GM19324 (cell line): ENCODE results near the gene XAF1.
"Not testable (repeated sequence)": the region's sequence is repeated elsewhere in the genome, so short reads cannot be mapped to it uniquely, and the experiment has no call there.

Source experiments
- ATAC-seq: cut with Tn5 transposase; IDR thresholded peaks from one replicate; pipeline ENCODE4 v1.9.1; 2021; ENCODE audit warnings: mild to moderate bottlenecking, moderate library complexity; ENCODE audit not compliant: unreplicated experiment, low FRiP score

The XAF1 gene, protein sequence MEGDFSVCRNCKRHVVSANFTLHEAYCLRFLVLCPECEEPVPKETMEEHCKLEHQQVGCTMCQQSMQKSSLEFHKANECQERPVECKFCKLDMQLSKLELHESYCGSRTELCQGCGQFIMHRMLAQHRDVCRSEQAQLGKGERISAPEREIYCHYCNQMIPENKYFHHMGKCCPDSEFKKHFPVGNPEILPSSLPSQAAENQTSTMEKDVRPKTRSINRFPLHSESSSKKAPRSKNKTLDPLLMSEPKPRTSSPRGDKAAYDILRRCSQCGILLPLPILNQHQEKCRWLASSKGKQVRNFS

DNA sequence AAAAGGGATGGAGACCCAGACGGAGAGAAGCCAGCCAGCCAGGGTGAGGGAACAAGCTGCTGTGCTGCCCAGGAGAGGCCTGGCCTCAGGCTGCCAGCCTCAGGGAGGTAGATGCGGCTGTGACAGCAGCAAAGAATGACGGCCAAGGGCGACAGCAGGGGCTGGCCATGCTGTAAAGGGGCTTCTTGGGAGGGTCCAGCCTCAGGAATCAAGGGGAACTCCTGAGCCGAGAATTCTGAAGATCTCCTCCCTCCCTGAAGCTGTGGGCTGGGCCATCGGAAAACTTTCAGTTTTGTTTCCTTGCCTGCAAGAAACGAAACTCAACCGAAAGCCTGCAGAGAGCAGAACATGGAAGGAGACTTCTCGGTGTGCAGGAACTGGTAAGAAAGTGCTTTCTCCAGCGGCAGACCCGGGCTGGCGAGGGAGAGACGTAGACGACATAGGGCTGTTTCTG is at the start of gene XAF1:
TSS of gene XAF1 (plus strand) at position 316 of the 454 bp plus-strand sequence. CDS start at position 349, 33 bp downstream.
- ATAC-seq = no peak

DNA sequence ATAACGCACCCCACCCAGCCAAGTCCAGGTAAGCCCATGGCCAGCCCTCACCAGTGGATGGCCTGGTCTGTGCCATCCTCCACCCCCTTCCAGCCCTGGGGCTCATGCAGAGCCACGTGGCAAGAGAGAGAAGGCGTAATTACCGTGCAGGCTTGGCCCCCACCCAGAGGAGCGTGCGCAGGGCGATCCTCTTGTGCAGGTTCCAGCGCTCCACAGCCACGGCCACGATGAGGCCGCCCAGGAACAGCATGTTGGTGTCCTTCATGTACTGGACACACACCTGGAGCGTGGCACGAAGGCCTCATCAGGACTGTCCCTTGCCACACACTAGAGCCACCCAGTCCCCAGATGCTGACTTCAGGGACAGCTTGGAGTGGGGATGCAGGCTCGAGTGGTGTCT is 49.3 kb upstream of the XAF1 start:
- ATAC-seq = no peak

DNA sequence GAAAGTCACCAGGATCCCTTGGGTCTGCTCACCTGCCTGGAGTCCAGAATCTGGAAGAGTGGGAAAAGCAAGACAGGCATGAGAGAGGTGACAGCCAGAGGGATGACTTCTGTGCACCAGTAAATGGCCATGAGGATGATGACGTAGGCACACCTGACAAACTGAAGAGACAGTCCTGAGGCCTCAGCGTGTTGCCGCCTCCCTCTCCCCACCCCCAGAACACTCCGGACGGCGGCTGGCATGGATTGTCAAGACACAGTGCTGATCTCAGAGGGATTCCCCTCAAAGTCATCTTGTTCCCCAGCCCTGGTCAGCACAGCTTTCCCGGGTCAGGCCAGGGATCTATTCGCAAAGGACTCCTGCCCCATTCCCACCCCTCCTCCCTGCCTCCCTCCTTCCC is 48.9 kb upstream of the XAF1 start:
- no peak for ATAC-seq

DNA sequence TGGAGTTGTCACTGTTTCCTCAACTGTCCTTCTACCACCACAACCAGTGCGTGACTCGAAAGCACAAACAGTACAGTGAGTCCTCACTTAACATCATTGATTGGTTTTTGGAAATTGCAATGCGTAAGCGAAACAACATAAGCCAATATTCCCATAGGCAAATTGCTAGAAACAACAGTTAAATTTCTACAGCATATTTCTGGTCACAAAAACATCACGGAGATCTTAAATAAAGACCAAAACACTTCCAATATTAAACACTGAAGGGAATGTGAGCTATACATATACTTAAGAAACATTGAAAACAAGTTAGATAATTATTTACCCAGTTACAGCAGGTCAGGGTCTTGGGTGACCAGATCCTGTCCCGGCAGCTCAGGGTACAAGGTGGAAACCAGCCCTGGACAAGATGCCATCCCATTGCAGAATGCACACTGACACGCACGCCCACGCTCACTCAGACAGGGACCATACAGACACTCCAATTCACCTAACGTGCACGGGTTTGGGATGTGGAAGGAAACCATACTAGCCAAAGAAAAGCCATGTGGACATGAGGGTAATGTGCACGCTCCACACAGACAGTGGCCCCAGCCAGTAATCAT is 47.4 kb upstream of the XAF1 start:
- ATAC-seq = no peak

DNA sequence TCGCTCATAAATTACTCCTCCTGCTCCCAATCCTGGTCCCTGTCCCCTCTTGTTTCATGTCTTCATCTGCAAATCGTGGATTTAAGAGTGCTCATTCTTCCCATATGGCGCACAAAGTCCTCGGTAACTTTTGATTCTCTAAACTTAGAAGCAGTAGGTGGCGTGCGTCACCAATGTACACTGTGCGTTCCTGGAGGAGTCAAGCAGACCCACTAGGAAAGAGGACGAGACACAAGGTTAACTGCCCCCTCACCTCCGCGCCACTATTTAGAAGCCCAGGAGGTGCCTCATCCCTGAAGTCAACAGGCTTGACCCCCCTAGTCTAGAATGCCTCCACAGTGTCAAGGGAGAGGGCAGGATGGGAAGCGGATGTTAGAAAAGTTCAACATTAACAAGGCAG is 45.5 kb upstream of the XAF1 start:
- ATAC-seq = no peak

DNA sequence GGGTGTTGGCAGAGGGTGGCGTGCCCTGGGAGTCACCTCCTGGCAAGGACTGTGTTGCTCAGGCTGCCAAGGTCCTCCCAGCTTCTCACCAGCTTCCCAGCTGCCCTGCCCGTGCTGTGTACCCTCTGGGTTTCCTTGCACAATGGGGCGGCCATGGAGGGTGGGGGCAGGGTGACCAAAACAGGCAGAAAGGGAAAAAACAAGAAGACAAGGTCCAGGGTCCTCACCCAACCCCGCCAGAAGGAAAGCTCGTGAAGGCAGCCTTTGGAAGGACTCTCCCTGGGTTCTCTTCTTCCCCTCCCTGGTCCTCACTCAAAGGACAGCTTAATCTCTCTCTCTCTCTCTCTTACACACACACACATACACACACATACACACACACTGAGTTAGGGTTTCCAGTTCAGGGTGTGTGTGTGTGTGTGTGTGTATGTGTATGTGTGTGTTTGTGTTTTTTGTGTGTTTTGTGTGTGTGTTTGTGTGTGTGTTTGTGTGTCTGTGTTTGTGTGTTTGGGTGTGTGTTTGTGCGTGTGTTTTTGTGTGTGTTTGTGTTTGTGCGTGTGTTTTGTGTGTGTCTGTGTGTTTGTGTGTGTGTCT is 44.7 kb upstream of the XAF1 start:
- no peak for ATAC-seq

DNA sequence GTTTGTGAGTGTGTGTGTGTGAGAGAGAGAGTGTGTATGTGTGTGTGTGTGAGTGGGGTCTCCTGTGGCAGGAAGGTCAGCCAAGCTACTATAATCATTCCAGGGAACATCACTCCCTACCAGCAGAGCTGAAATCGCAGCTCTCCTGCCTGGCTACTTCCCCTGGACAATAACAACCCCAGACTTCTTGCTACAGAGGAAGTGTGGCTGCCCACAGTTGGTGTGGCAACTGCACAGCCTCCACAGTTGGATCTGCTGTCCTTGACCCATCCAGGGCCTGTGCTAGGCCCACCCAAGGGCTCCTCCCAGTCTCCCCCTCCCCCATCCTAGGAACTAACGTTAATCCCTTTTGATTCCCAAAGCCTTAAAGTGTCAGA is 44.2 kb upstream of the XAF1 start:
- no peak for ATAC-seq

DNA sequence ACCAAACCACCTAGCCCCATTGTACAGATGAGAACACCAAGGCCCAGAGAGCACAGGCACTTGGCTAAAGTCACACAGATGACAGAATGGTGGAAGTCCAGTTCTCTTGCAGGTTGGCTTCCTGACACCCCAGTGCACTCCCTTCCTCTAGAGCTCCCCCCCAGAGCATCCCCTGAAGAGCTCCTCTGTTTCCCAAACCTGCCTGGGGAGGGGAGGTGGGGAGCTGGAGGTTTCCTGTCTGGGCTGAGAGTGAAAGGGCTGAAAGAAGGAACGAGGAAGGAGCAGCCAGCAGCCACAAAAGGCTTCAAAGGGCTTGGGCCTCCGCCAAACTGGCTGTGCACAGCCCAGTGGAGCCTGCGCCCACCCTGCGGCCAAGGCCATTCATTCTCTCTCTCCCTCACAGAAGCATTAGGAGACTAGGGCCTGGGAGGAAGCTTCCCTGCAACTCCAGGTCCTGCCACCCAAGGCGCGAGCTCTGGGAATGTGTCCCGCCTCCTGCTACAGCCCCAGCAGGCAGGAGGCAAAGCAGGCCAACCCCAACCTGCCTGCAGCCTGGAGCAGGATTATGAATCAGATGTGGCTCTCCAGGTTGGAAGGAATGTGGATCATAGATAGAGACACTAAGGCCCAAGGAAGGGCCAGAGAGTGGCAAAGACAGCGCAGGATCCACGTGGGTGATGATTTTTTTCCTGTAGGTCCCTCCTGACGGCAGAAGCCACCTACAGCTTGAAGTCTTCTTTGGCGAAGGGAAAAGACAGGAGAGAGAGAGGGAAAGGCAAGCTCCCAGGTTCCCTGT is 43.6 kb upstream of the XAF1 start:
- ATAC-seq = no peak

DNA sequence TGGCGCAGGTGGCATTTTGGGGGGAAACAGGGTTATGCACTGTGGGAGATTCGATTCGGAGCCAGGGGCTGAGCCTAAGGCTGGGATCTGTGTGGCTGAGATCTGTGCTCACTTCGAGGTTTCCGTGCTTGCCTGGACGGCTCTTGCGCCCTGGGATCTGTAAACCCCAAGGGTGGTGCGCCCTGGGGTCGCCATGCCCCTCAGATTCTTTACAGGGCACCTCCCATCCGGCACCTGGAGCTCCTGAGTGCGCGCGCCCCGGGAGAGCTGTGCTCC is 43.1 kb upstream of the XAF1 start:
- ATAC-seq = no peak

DNA sequence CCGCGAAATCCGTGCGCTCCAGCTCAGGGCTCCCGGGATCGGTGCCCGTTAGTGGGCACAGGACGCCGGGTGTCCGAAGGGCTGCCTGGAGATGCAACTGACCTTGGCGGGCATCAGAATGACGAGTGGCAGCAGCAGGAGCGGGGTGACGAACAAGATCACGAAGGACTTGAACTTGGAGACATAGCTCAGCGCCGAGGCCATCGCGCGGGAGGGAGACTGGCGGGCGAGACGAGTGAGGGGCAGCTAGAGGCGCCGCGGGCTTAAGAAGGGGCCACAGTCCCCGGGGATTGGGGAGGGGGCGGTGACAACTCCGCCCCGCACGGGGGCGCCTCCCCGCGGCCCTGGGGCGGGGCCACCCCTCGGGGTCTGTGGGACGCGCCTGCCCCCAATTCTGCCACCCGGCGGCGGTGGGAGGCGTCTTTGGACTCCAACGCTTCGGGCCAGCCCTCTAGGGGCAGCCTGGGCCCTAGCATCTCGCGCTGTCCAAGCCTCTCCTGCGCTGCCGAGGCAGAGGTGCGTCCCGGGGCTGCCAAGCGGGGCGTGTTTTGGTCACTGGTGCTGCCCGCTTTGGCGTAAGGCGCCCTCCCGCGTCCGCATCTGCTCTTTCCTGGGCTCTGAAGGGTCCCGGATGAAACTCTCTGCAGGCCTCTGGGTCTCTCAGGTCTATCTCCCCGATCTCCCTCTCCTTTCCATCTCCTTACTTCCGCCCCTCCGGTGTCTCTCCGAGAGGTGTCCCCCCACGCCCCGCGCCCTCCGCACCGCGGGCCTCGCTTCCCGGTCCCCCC is 42.5 kb upstream of the XAF1 start, which contains the start of gene SLC13A5:
TSS of gene SLC13A5 (minus strand) at position 240 of the 788 bp plus-strand sequence. CDS start at position 204, 36 bp downstream.
- ATAC-seq = no peak

DNA sequence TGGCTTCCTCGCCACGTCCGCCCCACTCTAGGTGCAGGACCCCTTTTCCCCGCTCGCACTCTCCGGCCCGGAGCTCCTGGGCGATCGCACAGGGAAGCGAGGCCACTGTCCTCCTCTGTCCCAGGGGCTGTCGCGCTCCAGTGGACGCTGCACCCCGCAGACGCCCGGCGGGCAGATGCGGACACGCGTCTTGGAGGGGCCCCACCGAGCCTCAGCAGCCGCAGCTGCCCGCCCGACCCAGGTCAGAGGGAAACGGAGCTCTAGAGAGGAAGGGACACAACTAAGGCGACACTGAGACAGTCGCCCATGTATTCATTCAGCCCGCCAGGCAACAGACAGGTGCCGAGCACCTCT is 42.0 kb upstream of the XAF1 start:
- ATAC-seq = no peak

DNA sequence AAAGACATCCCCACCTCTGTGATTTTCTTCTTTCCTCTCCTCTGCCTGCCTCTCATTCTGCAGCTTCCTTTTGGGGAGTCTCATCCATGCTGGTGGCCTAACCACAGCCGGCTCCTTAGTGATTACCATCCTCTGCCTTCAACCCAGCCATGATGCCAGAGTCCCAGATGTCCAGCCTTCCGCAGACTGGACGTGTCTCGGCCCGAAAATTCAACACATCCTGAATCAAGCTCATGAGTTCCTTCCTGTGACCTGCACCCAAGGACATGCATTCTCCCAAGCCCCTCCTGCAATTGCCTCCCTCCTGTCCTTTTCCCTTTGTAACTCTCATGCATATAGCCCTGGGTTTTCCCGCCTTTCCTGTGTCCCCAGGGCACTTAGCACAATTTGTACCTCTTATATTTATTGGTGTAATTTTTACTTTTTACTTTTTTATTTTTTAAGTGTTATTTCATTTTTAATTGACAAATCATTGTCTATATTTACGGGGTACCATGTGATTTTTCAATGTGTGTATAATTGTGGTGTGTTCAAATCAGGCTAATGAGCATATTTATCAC is 41.5 kb upstream of the XAF1 start:
- ATAC-seq = no peak

DNA sequence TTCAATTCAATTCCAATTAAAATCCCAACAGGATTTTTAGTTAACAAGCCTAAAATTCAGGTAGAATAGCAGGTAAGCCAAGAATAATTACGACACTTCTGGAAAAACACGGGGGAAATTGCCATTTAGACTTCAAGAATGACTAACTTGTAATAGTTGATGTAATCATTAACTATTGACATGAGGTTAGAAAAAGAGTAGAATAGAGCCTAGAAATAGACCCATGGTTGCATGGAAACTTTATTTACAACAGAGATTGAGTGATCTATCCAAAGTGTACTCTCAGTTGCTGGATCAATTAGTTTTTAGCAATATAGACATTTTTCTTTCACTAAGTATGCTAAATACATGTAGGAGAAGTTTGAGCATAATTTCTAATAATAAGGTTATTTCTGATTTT is 39.1 kb upstream of the XAF1 start:
- ATAC-seq = no peak

DNA sequence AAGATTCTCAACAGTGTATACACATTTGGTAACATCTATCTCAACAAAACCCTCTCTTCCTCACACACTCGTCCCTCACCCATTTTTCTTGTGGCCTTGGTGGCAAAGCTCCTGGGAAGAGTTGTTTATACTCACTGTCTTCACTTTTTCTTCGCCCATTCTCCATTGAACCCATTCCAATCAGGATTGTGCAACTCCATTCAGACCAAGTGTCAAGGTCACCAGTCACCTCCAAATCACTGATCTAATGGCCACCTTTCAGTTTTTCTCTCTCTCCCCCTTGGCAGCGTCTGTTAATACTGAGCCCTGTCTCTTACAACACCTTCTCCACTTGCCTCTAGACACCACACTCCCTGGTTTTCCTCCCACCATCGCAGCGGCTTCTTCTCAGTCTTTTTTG is 34.1 kb upstream of the XAF1 start:
- no peak for ATAC-seq

DNA sequence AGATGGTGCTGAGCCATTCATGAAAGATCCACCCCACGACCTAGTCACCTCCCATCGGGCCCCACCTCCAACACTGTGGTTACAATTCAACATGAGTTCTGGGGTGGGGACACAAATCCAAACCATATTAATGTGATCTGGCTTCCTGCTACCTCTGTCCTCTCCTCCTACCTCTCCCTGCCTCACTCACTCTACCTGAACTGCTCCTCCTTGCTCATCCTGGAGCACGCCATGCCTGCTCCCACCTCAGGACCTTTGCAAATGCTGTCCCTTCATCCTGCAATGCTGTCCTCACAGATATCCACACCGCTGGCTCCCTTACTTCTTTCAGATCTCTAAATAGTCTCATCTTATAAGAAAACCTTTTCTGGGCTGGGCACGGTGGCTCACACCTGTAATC is 31.8 kb upstream of the XAF1 start:
- no peak for ATAC-seq

DNA sequence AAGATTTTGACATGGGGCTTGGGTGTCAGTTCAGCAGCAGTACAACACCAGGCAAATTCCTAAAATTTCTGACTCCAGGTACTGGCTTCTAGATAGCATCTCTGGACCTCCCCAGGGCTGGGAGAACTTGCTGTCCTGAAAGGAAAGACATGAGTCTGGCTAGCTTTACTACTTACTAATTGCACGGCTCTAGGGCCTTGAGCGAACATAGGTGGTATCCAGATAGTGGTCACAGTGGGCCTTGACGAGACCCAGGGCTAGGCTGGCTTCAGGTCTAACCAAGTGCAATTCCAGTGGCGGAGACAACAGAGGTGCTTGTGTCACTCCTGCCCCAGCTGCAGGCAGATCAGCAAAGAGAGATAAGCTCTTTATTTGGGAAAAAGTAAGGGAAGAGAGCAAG is 26.3 kb upstream of the XAF1 start:
- ATAC-seq = no peak

DNA sequence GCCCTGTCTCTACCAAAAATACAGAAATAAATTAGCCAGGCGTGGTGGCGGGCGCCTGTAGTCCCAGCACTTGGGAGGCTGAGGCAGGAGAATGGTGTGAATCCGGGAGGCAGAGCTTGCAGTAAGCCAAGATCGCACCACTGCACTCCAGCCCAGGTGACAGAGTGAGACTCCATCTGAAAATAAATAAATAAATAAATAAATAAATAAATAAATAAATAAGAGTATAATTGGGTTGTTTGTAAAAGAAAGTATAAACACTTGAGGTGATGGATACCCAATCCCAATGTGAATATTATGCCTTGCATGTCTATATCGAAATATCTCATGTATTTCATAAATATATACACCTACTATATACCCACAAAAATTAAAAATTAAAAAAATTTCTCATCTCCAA is 9.2 kb upstream of the XAF1 start:
- not testable (repeated sequence) for ATAC-seq

DNA sequence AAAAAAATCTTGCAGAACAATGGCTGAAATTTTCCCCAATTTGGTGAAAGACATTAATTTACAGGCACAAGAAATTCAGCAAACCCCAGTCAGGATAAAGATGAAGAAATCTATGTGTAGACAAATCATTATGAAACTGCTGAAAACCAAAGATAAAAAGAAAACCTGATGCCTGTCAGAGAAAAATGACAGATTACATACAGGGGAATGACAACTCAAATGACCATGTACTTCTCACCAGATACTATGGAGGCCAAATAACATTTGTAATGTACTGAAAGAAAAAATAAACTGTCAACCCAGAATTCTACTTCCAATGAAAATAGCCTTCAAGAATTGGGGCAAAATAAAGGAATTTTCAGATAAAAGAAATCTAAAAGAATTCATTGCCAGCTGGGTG is 7.2 kb upstream of the XAF1 start:
- ATAC-seq = no peak

DNA sequence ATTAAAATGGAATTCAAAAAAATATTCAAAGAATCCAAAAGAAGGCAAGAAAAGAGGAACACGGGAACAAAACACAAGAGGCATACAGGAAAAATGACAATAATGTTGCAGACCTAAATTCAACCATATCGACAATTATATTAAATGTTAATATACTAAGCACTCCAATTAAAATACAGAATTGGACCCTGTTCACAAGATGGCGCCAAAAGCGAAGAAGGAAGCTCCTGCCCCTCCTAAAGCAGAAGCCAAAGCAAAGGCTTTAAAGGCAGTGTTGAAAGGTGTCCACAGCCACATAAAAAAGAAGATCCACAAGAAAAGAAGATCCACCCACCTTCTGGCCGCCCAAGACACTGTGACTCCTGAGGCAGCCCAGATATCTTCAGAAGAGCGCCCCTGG is 6.3 kb upstream of the XAF1 start:
- no peak for ATAC-seq
